HG03280 (cell line): ENCODE data around the gene ZNF385B.

Source experiments
- ATAC-seq: cut with Tn5 transposase; IDR thresholded peaks from one replicate; pipeline ENCODE4 v1.9.1; 2021; ENCODE audit warnings: mild to moderate bottlenecking, moderate library complexity; ENCODE audit not compliant: unreplicated experiment

ZNF385B gene

DNA sequence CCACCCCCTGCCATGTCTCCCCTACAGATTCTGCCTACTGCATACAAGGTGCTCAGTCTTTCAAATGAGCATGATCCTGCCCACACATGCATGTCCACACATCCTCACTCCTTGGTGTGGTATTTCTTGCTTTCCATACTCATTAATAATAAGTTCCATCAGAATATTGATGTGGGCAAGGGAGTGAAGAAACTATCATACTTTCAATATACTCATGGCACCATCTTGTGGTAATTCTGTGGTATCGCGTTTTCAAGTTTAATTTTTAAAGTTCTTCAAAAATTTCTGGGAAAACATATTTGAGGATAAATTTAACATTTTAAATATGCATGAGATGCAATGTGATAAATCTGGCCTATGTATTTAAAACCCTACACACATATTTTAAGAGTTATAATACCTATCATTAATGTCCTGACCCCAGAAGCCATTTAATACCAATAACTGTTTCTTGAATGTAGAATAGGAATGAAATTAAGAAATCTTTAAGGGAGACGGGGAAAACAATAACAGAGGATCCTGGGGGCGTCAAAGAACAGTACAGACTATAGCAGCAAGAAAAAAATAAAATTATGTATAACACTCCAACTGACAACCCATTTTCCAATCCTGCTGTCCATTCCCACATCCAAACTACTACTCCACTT, 110.1 kb downstream of the ZNF385B start:
- ATAC-seq, result no peak

DNA sequence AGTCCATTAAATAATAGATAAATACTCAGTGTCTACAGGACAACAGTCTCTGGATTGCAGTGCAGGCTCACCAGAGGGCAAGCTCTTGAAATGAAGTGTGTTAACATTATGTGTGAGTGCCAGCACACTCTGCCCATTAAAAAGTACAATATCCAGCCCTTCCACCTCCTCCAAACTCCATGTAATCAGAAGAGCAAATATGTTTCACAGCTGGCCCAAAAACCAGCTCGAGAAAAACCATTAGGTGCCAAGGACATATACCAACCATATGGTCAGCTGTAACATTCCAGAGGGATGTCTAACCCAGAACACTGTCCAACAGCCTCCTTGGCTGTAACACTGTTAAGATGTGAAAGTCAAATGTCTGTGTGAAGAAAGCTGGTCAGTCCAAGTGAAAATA, 112.2 kb downstream of the ZNF385B start:
- ATAC-seq, result no peak

DNA sequence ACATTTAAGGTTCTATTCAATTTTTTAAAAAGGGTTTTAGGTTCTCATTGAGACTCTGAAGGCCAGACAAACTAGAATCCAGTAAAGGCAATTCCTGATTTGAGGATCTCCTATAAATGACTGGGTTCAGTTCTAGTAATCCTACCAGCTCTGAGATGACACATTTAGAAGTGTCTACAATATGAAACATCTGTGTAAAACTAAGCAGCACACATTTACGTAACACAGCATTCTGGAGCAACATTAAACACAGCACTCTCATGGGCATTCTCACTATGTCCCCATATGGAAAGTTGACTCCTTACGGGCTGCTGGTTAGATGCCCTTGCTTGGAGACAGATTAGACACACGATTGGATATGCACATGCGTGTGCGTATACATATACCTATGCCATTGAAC, 114.4 kb downstream of the ZNF385B start:
- no peak for ATAC-seq

DNA sequence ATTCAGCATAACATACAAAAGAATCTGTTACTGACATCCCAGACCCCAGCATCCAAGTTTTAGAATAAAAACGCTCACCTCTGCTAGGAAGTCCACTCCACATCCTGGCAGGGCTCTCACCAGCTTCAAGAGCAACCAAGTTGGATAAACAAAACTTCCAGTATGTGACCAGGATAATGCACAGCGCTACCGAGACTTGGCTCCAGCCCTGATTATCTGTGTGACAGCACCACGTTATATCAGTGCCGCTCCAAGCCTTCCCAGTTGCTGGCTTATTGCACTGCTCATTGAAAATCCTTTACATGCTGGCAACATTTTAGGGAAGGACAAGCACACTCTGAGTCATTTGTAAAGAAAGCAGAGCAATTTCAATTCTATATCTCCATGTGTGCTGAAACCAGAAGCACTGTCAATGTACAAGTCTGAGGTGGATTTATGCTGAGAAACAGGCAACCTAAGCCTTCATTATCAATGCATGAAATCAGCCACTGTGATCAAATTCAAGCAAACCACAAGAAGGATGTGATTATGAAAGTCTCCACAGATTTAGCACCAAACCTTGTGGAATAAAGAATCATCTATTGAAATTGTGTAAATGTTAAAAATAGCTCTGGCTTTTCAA, 115.7 kb downstream of the ZNF385B start:
- no peak for ATAC-seq

DNA sequence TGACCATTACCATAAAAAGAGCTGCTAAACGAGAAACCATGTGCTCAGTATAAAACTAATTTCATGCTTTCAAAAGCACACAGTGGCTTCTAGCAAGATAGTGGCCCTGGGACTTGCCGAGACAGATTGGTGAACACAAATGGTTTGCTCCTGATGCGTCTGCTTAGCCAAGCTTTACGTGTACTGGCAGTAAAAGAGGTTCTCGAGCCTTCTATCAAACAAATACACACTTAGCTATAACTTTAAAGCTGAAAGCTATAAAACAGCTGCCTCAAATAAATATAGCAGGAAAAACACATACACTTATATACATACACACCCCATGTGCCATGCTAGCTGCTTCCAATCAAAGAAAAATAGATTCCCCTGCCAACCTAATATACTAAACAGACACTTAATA, 117.0 kb downstream of the ZNF385B start:
- ATAC-seq, result no peak

DNA sequence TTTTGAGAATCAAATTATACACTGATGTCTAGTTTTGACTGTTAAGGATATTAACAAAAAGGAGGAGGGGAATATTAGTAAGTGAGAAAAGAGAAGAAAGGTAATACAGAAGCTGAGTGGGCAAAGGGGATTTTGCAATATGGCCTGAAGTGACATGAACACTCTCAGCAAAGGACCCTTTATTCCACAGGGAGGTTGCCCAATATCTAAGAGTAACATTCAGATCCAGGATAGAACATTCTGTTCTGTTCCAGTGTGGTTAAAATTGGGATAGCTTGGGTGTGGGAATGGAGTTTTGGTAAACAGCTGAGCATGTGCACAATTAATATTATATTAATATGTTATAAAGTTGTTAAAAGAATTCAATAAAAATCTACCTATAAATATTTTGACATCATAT, 120.1 kb downstream of the ZNF385B start:
- no peak for ATAC-seq

DNA sequence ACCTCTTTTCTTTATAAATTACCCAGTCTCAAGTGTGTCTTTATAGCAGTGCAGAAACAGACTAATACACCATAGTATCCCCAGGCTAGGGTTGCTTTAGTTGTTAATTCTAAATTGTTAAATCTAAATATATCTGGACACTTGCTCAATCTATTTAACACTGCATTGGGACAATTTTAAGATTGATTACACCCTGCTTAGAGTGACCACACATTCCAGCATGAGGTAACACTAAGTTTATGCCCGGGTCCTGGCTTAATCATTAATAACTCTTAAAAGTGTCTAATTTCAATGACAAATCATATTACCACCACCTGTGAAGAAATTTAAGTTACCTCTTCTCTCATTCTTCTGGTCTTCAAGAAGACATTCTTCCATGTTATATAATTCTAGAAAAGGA, 131.4 kb downstream of the ZNF385B start:
- no peak for ATAC-seq

DNA sequence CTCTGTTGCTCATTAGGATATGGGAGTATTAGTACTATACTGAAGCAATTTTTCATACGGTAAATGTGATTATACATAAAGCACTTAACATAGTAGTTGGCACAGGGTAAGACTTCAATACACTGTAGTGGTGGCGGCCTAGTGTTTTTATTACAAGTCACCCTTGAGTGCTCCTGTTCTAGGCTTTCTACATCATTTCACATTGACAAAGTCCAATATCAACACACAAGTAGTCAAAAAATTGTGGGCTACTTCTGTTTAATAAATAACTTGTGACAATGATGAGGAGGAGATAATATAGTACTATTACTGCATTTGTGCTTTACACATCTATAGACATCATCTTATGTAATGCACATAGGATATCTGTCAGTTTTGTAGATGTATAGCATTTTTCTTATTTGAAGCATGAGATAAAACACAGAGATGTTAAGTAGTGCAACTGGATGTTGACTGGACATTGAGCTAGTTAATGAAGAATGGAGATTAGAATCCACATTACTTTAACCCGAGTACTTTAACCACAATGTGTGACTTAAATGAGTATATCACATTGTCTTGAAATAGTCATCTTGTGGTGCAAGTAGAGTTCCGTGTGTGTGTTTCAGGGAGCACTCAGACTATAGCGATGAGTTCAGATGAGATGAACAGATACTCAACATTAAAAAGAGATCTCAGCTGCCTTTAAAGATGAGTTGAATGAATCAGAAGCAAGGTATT, 134.8 kb downstream of the ZNF385B start:
- no peak for ATAC-seq

DNA sequence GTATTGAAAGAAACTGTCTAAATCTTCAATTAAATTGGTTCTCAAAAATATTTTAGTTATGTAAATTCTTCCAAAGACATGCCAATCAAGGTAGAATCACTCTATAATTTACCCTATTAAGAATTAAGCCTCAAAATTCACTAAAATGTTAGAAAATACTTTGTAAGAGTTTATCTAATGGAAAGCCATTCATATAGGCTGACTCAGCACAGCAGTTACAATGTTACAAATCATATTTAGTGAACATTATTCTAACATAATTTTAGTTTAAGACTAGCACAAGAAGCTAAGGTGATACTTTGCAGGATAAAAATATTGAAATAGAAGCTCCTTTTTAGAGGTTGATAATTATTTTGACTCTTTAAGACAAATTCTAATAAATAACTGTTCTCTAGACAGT, 137.0 kb downstream of the ZNF385B start:
- no peak for ATAC-seq

DNA sequence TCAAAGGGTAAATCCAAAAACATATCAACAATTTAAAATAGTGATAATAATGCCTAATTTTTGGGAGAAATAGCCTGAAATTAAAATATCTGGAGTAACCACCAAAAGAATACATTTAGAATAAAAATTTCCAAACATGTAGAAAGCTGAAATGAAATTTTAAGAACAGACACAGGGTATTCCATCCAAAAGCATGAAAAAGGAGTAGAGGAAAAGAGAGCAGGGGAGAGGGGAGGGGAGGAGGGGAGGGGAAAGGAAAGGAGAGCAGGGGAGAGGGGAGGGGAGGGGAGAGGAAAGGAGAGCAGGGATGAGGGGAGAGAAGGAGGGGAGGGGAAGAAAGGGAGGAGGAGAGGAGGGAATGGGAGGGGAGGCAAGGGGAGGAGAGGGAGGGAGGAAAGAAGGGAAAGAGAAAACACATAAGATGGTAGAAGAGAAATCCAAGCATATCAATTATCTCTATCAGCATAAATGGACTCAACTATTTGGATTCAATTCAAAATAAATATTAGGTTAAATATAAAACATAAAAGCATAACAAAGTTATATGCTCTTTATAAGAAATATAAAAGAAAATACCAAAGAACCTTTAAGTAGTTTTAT, 141.1 kb downstream of the ZNF385B start:
- no peak for ATAC-seq

DNA sequence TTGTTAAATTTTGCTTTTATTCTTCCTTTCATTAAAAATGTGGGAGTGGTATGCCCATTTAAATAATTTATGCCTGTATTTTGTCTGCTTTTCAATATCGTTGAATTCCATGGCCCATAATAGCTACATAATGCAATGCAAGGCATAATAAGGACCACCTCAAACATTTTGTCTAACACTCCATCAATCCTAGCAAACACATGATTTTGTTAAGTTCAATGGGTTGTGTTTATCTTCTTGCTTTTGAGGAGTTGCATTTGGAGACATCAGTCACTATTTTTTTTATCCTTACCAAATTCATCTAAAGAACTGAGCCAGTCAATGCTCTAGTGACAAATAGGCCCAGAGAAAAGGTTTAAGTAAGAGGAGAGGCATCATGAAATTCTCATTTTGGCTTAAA, 145.5 kb downstream of the ZNF385B start:
- ATAC-seq, result no peak

DNA sequence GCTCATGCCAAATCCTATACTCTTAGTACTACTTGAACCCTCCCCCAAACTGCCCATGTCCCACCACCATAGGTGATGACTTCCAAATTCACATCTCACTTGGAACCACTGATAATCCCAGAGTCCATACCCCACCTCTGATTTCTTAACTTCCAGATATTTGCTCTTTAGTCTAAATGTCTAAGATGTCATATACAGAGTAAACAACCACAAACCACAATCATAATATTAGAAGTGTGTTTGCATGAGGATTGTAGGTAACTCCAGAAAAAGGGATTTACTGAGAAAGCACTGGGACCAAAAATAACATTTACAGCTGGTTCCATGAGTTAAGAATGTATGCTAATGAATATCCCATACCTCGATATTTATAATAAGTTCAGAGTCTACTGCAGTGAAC, 146.2 kb downstream of the ZNF385B start:
- no peak for ATAC-seq

DNA sequence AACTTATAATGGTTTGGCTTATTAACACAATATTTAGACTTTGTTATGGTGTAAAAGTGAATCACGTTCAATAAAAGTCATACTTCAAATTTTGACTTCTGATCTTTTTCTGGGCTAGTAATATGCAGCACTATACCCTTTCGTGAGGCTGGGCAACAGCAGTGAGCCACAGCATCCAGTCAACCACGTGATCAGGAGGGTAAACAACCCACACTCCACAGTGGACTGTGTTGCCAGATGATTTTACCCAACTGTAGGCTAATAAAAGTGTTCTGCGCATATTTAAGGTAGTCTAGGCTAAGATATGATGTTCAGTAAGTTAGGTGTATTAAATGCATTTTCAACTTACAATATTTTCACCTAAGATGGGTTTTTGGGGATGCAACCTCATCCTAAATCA, 148.6 kb downstream of the ZNF385B start:
- no peak for ATAC-seq

DNA sequence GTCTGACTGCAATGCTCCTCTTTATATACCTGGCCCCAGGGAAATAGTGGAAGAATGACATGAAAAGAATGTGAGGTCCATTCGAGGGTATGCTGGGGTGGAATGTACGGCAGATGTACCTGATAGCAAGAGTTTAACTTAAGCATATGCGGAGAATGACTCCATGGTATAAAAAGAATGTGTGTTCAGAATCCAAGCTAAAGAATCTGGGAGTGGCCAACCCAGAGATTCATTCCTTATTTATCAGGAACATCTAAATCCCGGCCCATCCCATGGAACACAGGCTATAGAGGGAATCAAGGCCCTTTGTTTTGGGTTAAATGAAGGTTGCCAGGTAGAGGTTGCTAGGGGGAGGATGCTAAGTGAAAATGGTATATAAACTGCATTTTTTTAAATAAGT, 150.0 kb downstream of the ZNF385B start:
- ATAC-seq, result no peak

DNA sequence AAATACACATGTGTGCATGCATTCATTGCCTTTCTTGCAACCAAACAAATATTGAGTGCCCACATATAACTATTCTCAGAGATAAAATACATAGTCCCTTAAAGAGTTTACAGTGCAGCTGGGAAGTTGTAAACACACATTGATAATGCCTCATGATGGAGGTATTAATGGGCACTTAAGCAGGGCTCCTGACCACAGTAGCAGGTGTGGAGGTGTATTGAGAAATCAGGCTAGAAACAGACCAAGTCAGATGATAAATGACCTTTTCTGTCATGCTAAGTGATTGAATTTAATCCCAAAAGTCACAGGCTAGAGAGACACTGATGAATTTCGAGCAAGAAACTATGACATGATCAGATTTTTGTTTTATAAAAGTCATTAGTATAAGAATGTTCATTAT, 157.7 kb downstream of the ZNF385B start:
- no peak for ATAC-seq

DNA sequence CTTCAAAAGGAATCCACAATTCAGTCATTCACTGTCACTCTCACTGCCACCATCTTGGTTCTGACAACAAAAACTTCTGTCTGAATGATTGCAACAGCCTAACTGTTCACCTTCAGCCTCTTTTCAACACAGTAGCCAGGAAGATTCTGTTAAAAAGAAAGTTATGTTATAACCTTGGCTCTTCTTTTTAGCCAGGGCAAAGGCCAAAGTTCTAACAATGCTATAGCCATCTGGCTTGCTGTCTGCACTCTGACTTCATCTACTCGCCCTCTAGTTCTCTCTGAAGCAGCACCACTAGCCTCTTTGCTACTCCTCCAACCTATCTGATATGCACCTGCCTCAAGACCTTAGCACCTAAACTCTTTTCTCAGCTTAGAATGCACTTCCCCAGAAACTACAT, 158.5 kb downstream of the ZNF385B start:
- ATAC-seq, result no peak

DNA sequence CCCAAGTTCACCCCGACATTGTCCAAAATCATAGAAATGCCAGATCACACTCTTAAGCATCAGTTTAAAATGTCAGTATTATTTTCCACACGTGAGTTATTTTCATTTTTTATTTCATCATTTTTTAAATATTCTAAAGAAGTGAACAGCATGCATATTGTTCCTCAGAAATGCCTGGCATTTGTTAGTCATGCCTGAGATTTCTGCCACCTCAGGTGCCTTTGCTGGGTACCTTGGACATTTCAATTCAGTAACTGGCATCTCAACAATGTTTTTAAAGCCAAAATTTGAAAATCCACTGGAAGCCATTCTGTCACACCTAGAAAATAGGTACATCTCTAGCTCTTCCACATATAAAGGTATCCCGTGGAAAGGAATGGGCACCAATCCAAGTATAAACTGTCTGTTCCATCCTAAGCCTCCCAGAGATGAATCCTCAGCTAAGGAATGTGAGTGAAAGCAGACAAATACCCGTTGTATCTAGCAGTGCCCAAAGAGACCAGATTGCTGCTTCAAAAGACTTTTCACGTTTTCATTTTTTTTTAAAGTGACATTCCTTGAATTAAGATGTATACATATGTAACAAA, 159.8 kb downstream of the ZNF385B start:
- ATAC-seq, result no peak

DNA sequence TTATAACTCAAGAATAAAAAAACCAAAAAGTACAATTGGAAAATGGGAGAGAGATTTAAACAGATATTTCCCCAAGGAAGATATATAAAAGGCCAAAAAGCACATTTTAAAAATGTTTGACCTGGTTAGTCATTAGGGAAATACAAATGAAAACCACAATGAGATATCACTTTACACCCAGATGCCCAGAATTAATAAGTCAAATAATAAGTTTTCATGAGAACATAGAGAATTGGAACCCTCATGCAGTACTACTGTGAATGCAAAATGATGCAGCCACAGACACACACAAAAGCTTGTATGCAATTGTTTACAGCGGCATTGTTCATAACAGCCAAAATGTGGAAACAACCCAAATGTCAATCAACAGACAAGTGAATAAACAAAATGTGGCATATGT, 165.9 kb downstream of the ZNF385B start:
- no peak for ATAC-seq

DNA sequence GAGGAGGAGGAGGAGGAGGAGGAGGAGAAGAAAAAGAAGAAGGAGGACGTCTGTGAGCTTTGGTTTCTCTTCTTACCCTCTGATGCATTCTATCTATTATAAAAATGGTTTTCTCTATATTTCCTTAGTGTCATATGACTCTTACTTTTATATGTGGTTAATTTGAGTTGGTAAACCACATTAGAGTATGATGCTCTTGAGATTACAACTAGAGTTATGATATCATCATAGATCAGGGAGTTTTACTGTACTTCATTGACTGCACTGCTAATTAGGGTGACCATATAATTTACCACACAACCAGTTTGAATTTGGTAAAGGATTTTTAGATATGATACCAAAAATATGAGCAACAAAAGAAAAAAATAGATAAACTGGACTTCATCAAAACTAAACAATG, 166.4 kb downstream of the ZNF385B start:
- ATAC-seq, result no peak

DNA sequence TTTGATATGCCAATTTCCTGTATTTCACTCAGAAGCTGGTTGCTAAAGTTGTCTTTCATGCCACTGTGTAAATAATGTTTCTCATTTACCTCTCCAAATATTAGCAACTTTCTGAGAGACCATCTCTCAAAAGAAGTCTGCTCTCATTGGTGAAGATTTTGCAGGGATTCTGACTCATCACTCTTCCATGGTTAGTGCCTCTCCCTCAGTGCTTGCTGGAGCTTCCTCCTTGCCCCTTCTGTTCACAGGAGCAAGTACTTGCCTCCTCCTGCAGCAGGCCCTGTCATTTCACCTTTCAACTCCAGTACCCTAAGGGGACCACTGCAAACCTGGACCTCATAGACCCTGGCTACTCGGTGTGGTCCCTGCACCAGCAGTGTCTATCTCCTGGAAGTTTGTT, 168.8 kb downstream of the ZNF385B start:
- ATAC-seq, result no peak

DNA sequence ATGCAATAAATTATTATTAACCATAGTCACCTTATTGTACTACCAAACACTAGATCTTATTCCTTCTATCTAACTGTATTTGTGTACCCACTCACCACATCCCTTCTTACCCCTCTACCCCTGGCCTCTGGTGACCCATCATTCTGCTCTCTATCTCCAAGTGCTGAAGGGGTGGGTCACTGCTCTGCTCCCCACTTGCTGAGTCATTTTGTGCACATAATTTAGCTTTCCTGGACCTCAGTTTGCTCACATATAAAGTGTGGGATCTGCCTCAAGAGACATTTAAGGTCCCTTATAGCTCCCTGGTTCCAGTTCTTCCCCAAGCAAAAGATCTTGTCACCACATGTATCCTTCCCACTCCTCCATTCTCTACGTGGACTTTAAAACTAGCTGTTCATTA, 169.4 kb downstream of the ZNF385B start:
- no peak for ATAC-seq

DNA sequence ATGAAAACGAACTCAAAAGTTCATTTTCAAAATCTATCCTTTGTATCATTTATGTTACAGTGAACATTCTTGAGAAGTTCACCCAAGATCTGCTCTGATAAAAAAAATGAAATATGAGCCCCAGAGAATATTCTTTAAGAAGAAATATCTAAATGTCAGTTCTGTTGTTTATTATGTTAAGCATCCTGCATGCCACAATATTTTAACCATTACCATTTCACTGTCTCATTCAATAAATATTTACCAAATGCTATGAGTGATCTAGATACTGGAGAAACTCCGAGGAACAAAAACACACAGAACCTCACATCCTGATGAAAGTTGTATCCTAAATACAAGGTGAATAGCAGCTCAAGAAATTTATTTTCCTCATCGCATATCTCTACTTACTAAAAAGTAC, 170.2 kb downstream of the ZNF385B start:
- no peak for ATAC-seq
